Activated CD4-positive, alpha-beta T cell treated with anti-CD3 and anti-CD28 coated beads, Interleukin-2, amount 10 ng/mL, durations not matched to agents 7 days and 5 days (primary cell): ENCODE results near the gene LEAP2. TPM values are rescaled to one million over a fixed set of nuclear protein-coding genes. Genes with fewer than 3 reads are reported as not detected.

Experiments used
- CTCF ChIA-PET: fragments of 350-600 bp; sonication (Branson Sonifier 250); formaldehyde crosslinking; loops from one replicate; lab custom pipeline; 2021; ENCODE audit warnings: antibody characterized with exemption; lab: Charles Lee
- POLR2A ChIA-PET: fragments of 350-600 bp; sonication (Branson Sonifier 250); formaldehyde crosslinking; loops from one replicate; lab custom pipeline; 2021; ENCODE audit warnings: antibody characterized with exemption; lab: Charles Lee
- DNase-seq: peaks from one replicate; pipeline ENCODE4 v3.0.0-alpha.2; 2020
- H3K27ac Mint-ChIP-seq: one replicate; pipeline ENCODE4 v1.8.0; 2021; ENCODE audit warnings: mild to moderate bottlenecking, moderate library complexity, mixed read lengths
- H3K27me3 Mint-ChIP-seq: one replicate; pipeline ENCODE4 v1.8.0; 2021; ENCODE audit warnings: mixed read lengths
- H3K36me3 Mint-ChIP-seq: one replicate; pipeline ENCODE4 v1.8.0; 2021; ENCODE audit warnings: low read depth, mixed read lengths
- H3K4me1 Mint-ChIP-seq: one replicate; pipeline ENCODE4 v1.8.0; 2021; ENCODE audit warnings: mixed read lengths
- H3K4me3 Mint-ChIP-seq: one replicate; pipeline ENCODE4 v1.8.0; 2021; ENCODE audit warnings: mild to moderate bottlenecking, moderate library complexity, mixed read lengths
- H3K9me3 Mint-ChIP-seq: one replicate; pipeline ENCODE4 v1.8.0; 2021; ENCODE audit warnings: mixed read lengths
- total RNA-seq, 2 experiments: library from RNA; stranded (reverse); gene quantifications; one replicate each; pipeline ENCODE4 v1.2.3, GENCODE V29; 2021

Gene LEAP2
- total RNA-seq, 2 experiments from 2014 or later = 3.2 to 3.8 TPM

GRCh38 chr5:132870801-132871200 lies 2.7 kb upstream of the LEAP2 start:
- CTCF ChIA-PET = interaction anchor here (0.6 to 1.8 kb wide), 4 partner anchors 9 to 178 kb away, joined by 3 to 4 read pairs (median 3); no protein-coding TSS in a partner anchor
- Mint-ChIP-seq H3K36me3 (peaks cover 40% of the 10 kb centered on the region), H3K27me3 (no peaks in the 10 kb centered on the region), H3K4me1 (peaks cover 23% of the 10 kb centered on the region), H3K27ac (no peak overlapping the region), H3K4me3 (no peak overlapping the region), H3K9me3 (no peaks in the 10 kb centered on the region)
- DNase-seq = no peak
- POLR2A ChIA-PET = no interaction called here

- Mint-ChIP-seq H3K4me1 (peaks cover 17% of the 10 kb centered on the region), H3K27ac (no peak overlapping the region), H3K4me3 (no peak overlapping the region), H3K36me3 (peaks cover 39% of the 10 kb centered on the region), H3K9me3 (no peaks in the 10 kb centered on the region), H3K27me3 (no peaks in the 10 kb centered on the region)
- ChIA-PET POLR2A (no interaction called here), CTCF (interaction anchor here (0.7 to 1.8 kb wide), 3 partner anchors 8 to 177 kb away, joined by 3 to 4 read pairs (median 3); no protein-coding TSS in a partner anchor)
- no peak for DNase-seq
Observed at GRCh38 chr5:132871459-132872284, 1.8 kb upstream of the LEAP2 start.

GRCh38 chr5:132872788-132873118 lies 715 bp upstream of the LEAP2 start:
- Mint-ChIP-seq H3K4me1 (peaks cover 9% of the 10 kb centered on the region), H3K27ac (no peak overlapping the region), H3K27me3 (no peaks in the 10 kb centered on the region), H3K9me3 (no peaks in the 10 kb centered on the region), H3K4me3 (no peak overlapping the region), H3K36me3 (peaks cover 33% of the 10 kb centered on the region)
- no peak for DNase-seq
- CTCF ChIA-PET = interaction anchor here (0.6 to 1.0 kb wide), 2 partner anchors 16 to 89 kb away, joined by 3 to 4 read pairs; no protein-coding TSS in a partner anchor
- POLR2A ChIA-PET = no interaction called here

- Mint-ChIP-seq H3K9me3 (no peaks in the 10 kb centered on the region), H3K4me3 (no peak overlapping the region), H3K4me1 (peaks cover under 1% of the 10 kb centered on the region), H3K27ac (no peak overlapping the region), H3K36me3 (peaks cover 30% of the 10 kb centered on the region), H3K27me3 (no peaks in the 10 kb centered on the region)
- DNase-seq = no peak
- POLR2A ChIA-PET = no interaction called here
- CTCF ChIA-PET = interaction anchor here (0.8 kb wide), 1 partner anchor 44 kb away, joined by 4 read pairs; no protein-coding TSS in a partner anchor
Observed at GRCh38 chr5:132873930-132874271, 433 bp downstream of the LEAP2 start.

GRCh38 chr5:132876020-132876759 lies 2.7 kb downstream of the LEAP2 start:
- Mint-ChIP-seq H3K27ac (no peak overlapping the region), H3K9me3 (no peaks in the 10 kb centered on the region), H3K27me3 (no peaks in the 10 kb centered on the region), H3K36me3 (peaks cover 28% of the 10 kb centered on the region), H3K4me1 (no peaks in the 10 kb centered on the region), H3K4me3 (no peak overlapping the region)
- ChIA-PET CTCF (interaction anchor here (0.6 to 2.2 kb wide), 2 partner anchors 8 to 17 kb away, joined by 4 to 9 read pairs; partner anchors contain the start of genes GDF9 and UQCRQ), POLR2A (no interaction called here)
- no peak for DNase-seq

- no peak for DNase-seq
- Mint-ChIP-seq H3K4me3 (no peak overlapping the region), H3K27ac (no peak overlapping the region), H3K27me3 (no peaks in the 10 kb centered on the region), H3K36me3 (peaks cover 24% of the 10 kb centered on the region), H3K9me3 (no peaks in the 10 kb centered on the region), H3K4me1 (no peaks in the 10 kb centered on the region)
- CTCF ChIA-PET = interaction anchor here (1.4 to 2.2 kb wide), 2 partner anchors 10 to 13 kb away, joined by 3 to 9 read pairs; partner anchors contain the start of genes GDF9 and UQCRQ
- POLR2A ChIA-PET = no interaction called here
Observed at GRCh38 chr5:132877466-132877865, 4.0 kb downstream of the LEAP2 start.

GRCh38 chr5:132877938-132878337 lies 4.5 kb downstream of the LEAP2 start:
- Mint-ChIP-seq H3K27ac (no peak overlapping the region), H3K27me3 (no peaks in the 10 kb centered on the region), H3K9me3 (no peaks in the 10 kb centered on the region), H3K4me3 (no peak overlapping the region), H3K4me1 (no peaks in the 10 kb centered on the region), H3K36me3 (peaks cover 26% of the 10 kb centered on the region)
- DNase-seq = no peak
- POLR2A ChIA-PET = no interaction called here
- CTCF ChIA-PET = interaction anchor here (1.4 to 2.2 kb wide), 2 partner anchors 10 to 13 kb away, joined by 3 to 9 read pairs; partner anchors contain the start of genes GDF9 and UQCRQ

- POLR2A ChIA-PET = no interaction called here
- peak; percentile 38 for DNase-seq
- H3K27ac Mint-ChIP-seq = no peak overlapping the region
- H3K27me3 Mint-ChIP-seq = no peaks in the 10 kb centered on the region
- H3K36me3 Mint-ChIP-seq = peaks cover 41% of the 10 kb centered on the region
- H3K9me3 Mint-ChIP-seq = no peaks in the 10 kb centered on the region
- no peak overlapping the region for H3K4me3 Mint-ChIP-seq
- CTCF ChIA-PET = interaction anchor here (0.6 to 1.8 kb wide), 4 partner anchors 13 to 174 kb away, joined by 3 to 5 read pairs (median 4); partner anchors contain the start of gene UQCRQ
- peaks cover 3% of the 10 kb centered on the region for H3K4me1 Mint-ChIP-seq
Observed at GRCh38 chr5:132883261-132883834, 9.9 kb downstream of the LEAP2 start.

GRCh38 chr5:132884548-132884947 lies 11.1 kb downstream of the LEAP2 start:
- Mint-ChIP-seq H3K9me3 (no peaks in the 10 kb centered on the region), H3K36me3 (peaks cover 46% of the 10 kb centered on the region), H3K4me3 (no peak overlapping the region), H3K27me3 (no peaks in the 10 kb centered on the region), H3K4me1 (peaks cover 5% of the 10 kb centered on the region), H3K27ac (no peak overlapping the region)
- ChIA-PET POLR2A (no interaction called here), CTCF (no interaction called here)
- no peak for DNase-seq

GRCh38 chr5:132886064-132886823 lies 12.8 kb downstream of the LEAP2 start:
- Mint-ChIP-seq H3K27me3 (no peaks in the 10 kb centered on the region), H3K36me3 (peaks cover 43% of the 10 kb centered on the region), H3K4me1 (peaks cover 10% of the 10 kb centered on the region), H3K4me3 (no peak overlapping the region), H3K9me3 (no peaks in the 10 kb centered on the region), H3K27ac (no peak overlapping the region)
- ChIA-PET CTCF (interaction anchor here (0.6 kb wide), 1 partner anchor 185 kb away, joined by 3 read pairs; no protein-coding TSS in a partner anchor), POLR2A (no interaction called here)
- no peak for DNase-seq

GRCh38 chr5:132887283-132887682 lies 13.8 kb downstream of the LEAP2 start:
- Mint-ChIP-seq H3K4me1 (peaks cover 10% of the 10 kb centered on the region), H3K27ac (no peak overlapping the region), H3K36me3 (peaks cover 43% of the 10 kb centered on the region), H3K27me3 (no peaks in the 10 kb centered on the region), H3K4me3 (no peak overlapping the region), H3K9me3 (no peaks in the 10 kb centered on the region)
- POLR2A ChIA-PET = no interaction called here
- CTCF ChIA-PET = interaction anchor here (0.6 kb wide), 1 partner anchor 360 kb away, joined by 3 read pairs; no protein-coding TSS in a partner anchor
- no peak for DNase-seq

- Mint-ChIP-seq H3K36me3 (peaks cover 52% of the 10 kb centered on the region), H3K27ac (no peak overlapping the region), H3K27me3 (no peaks in the 10 kb centered on the region), H3K4me1 (peaks cover 7% of the 10 kb centered on the region), H3K4me3 (no peak overlapping the region), H3K9me3 (no peaks in the 10 kb centered on the region)
- ChIA-PET CTCF (no interaction called here), POLR2A (no interaction called here)
- DNase-seq = no peak
Observed at GRCh38 chr5:132889501-132889900, 16.0 kb downstream of the LEAP2 start.
